GM12878 (cell line): Measurements from ENCODE around the gene TMEM63C. TPM values are rescaled to one million over a fixed set of nuclear protein-coding genes. Genes with fewer than 3 reads are reported as not detected.

Experiments
- ATAC-seq: fragments of 200-7000 bp; cut with Tn5 transposase; 3 replicates; pipeline ENCODE4 v1.9.1; 2020; ENCODE audit warnings: mild to moderate bottlenecking, moderate library complexity
- BruUV-seq: library from RNA; stranded (reverse); fragments of 400-500 nt; replicated peaks from 2 replicates; lab custom pipeline; 2021; lab: Mats Ljungman, UMichigan
- CTCF ChIA-PET: fragments of 300-600 bp; sonication (Branson Sonifier 250); formaldehyde crosslinking; extraction: SDS; loops from one replicate; lab custom pipeline; 2021; ENCODE audit warnings: inconsistent platforms; lab: Yijun Ruan, JAX
- POLR2A ChIA-PET: fragments of 350-600 bp; formaldehyde crosslinking; extraction: SDS; loops from one replicate; lab custom pipeline; 2021; ENCODE audit warnings: inconsistent platforms; lab: Charles Lee
- RAD21 ChIA-PET: fragments of 300-600 bp; sonication (Branson Sonifier 250); formaldehyde crosslinking; loops from one replicate; lab custom pipeline; 2023; ENCODE audit warnings: antibody characterized with exemption; ENCODE audit not compliant: unreplicated experiment; lab: Charles Lee
- SMC1A ChIA-PET: fragments of 300-600 bp; sonication (Branson Sonifier 250); formaldehyde crosslinking; loops from one replicate; lab custom pipeline; 2023; ENCODE audit not compliant: unreplicated experiment, uncharacterized antibody; lab: Charles Lee
- DNase-seq: peaks from one replicate; pipeline ENCODE4 v3.0.0-alpha.2; 2011; ENCODE audit warnings: low read depth, low spot score
- FAIRE-seq: peaks from 3 replicates; lab custom pipeline; 2011; peaks lifted over from hg19 to GRCh38; lab: Jason Lieb, UNC
- H2AFZ ChIP-seq: 2 replicates; pipeline ENCODE4 v1.6.0; 2011; ENCODE audit warnings: low read depth, low read length, control low read depth; ENCODE audit not compliant: control insufficient read depth
- H3K27ac ChIP-seq: 2 replicates; pipeline ENCODE4 v1.5.1; 2011; ENCODE audit warnings: control low read depth; ENCODE audit not compliant: control insufficient read depth, insufficient read depth
- H3K27me3 ChIP-seq, 2 experiments: replicated peaks in 1 of 2; 2 replicates each; pipeline versions ENCODE4 v1.6.0 to v1.6.1; 2011; ENCODE audit warnings: low read length in 1 of 2; ENCODE audit not compliant: control insufficient read depth in 2 of 2, insufficient read depth in 2 of 2
- H3K36me3 ChIP-seq, 2 experiments: 2 replicates each; pipeline ENCODE4 v1.5.1; 2011; ENCODE audit warnings: low read length in 1 of 2; ENCODE audit not compliant: control insufficient read depth in 2 of 2, insufficient read depth in 2 of 2
- H3K4me1 ChIP-seq: 2 replicates; pipeline ENCODE4 v1.6.1; 2011; ENCODE audit warnings: mild to moderate bottlenecking, low read length, moderate library complexity, mixed read lengths; ENCODE audit not compliant: control insufficient read depth, insufficient read depth
- H3K4me2 ChIP-seq: 2 replicates; pipeline ENCODE4 v1.6.0; 2011; ENCODE audit warnings: control low read depth; ENCODE audit not compliant: control insufficient read depth, insufficient read depth
- H3K4me3 ChIP-seq: fragments of 200-600 bp; sonication (generic); 2 replicates; pipeline ENCODE4 v1.5.1; 2016
- H3K79me2 ChIP-seq: 2 replicates; pipeline ENCODE4 v1.6.0; 2011; ENCODE audit warnings: low read length; ENCODE audit not compliant: control insufficient read depth, insufficient read depth
- H3K9ac ChIP-seq: 2 replicates; pipeline ENCODE4 v1.8.0; 2011; ENCODE audit warnings: low read length, control low read depth, mixed read lengths; ENCODE audit not compliant: control insufficient read depth, insufficient read depth
- H3K9me3 ChIP-seq: replicated peaks from 3 replicates; pipeline ENCODE4 v1.5.1; 2011; ENCODE audit warnings: mild to moderate bottlenecking, low read length; ENCODE audit not compliant: control insufficient read depth, insufficient read depth
- H4K20me1 ChIP-seq: 2 replicates; pipeline ENCODE4 v1.6.0; 2011; ENCODE audit not compliant: control insufficient read depth, insufficient read depth
- CEBPB ChIP-seq, 2 experiments: fragments of 150-350 bp in 1 of 2; IDR thresholded peaks; 2 replicates each; pipeline ENCODE4 v1.6.1; 2012 to 2014; ENCODE audit warnings: low read depth in 2 of 2, low read length in 2 of 2, borderline replicate concordance in 1 of 2, inconsistent platforms in 1 of 2
- FOXM1 ChIP-seq: IDR thresholded peaks from 2 replicates; pipeline ENCODE4 v1.6.1; 2012; ENCODE audit warnings: low read depth, mild to moderate bottlenecking, inconsistent platforms, low read length, moderate library complexity
- HDAC2 ChIP-seq: fragments of 200-600 bp; sonication (generic); IDR thresholded peaks from 2 replicates; pipeline ENCODE4 v1.6.1; 2017
- IKZF1 ChIP-seq: fragments of 450-650 bp; conservative IDR thresholded peaks from 2 replicates; pipeline ENCODE4 v1.6.1; 2017; ENCODE audit warnings: antibody characterized with exemption, mild to moderate bottlenecking
- IRF3 ChIP-seq: fragments of 450-650 bp; IDR thresholded peaks from 2 replicates; pipeline ENCODE4 v1.6.1; 2014; ENCODE audit warnings: mild to moderate bottlenecking
- KDM1A ChIP-seq: fragments of 200-600 bp; sonication (generic); IDR thresholded peaks from 2 replicates; pipeline ENCODE4 v1.6.1; 2016; ENCODE audit warnings: borderline replicate concordance
- LARP7 ChIP-seq: fragments of 450-650 bp; IDR thresholded peaks from 2 replicates; pipeline ENCODE4 v1.6.1; 2017; ENCODE audit warnings: mild to moderate bottlenecking
- MYC ChIP-seq: IDR thresholded peaks from 2 replicates; pipeline ENCODE4 v1.6.1; 2011; ENCODE audit warnings: mild to moderate bottlenecking, low read length, moderate library complexity, inconsistent platforms; ENCODE audit not compliant: insufficient read depth, insufficient replicate concordance, insufficient read length, severe bottlenecking
- NFYA ChIP-seq: IDR thresholded peaks from 2 replicates; pipeline ENCODE4 v1.6.1; 2011; ENCODE audit warnings: low read depth, mild to moderate bottlenecking, low read length, improper control_type of control experiment, borderline replicate concordance
- NFYB ChIP-seq: IDR thresholded peaks from 2 replicates; pipeline ENCODE4 v1.6.1; 2011; ENCODE audit warnings: low read depth, mild to moderate bottlenecking, low read length, improper control_type of control experiment, moderate library complexity; ENCODE audit not compliant: insufficient read depth
- POU2F2 ChIP-seq: IDR thresholded peaks from 3 replicates; pipeline ENCODE4 v1.6.1; 2011; ENCODE audit warnings: low read depth, mild to moderate bottlenecking, low read length, borderline replicate concordance
- SP1 ChIP-seq: IDR thresholded peaks from one replicate; pipeline ENCODE4 v1.6.1; 2011; ENCODE audit warnings: low read depth, low read length
- TBL1XR1 ChIP-seq: IDR thresholded peaks from 2 replicates; pipeline ENCODE4 v1.6.1; 2012; ENCODE audit warnings: low read depth, low read length, improper control_type of control experiment
- ZBTB33 ChIP-seq: fragments of 450-650 bp; IDR thresholded peaks from 2 replicates; pipeline ENCODE4 v1.6.1; 2017; ENCODE audit warnings: mild to moderate bottlenecking
- WGBS: methylation state at CpG from one replicate; pipeline ENCODE4 v1.1.6; 2016; ENCODE audit warnings: low lambda C conversion rate; ENCODE audit not compliant: insufficient replicate concordance, insufficient coverage; ENCODE audit errors: missing lambda C conversion rate; 5-methylcytosine and 5-hydroxymethylcytosine counted together
- in situ Hi-C: fragments of 300-500 bp; cut with MboI; formaldehyde crosslinking; loops from 9 replicates; pipeline ENCODE4 v1.14.3; 2018; ENCODE audit warnings: mixed read lengths
- intact Hi-C: fragments of 100-400 bp; cut with micrococcal nuclease; formaldehyde crosslinking; loops from one replicate; pipeline ENCODE4 v1.14.2; 2022; ENCODE audit not compliant: unreplicated experiment
- polyA plus RNA-seq, 11 experiments: library from polyadenylated mRNA; depleted of rRNA in 4 of 11; unstranded in 6 of 11; stranded (reverse) in 5 of 11; fragments of >200 nt; fragmentation: Nextera tagmentation in 4 of 11; fragmentation: Illumina TruSeq in 1 of 11; extraction: Ambion mirVana in 4 of 11; extraction: Trizol in 1 of 11; gene quantifications; 1 replicate in 1 of 11; 2 replicates in 10 of 11; pipeline versions ENCODE4 v1.2.1 to v1.2.3, GENCODE V29; 2011 to 2016; ENCODE audit warnings: inconsistent platforms in 2 of 11, missing spikeins in 2 of 11, low read depth in 1 of 11
- total RNA-seq, 4 experiments: library from RNA; depleted of rRNA in 3 of 4; stranded (reverse); fragments of >200 nt in 3 of 4; fragmentation: Illumina TruSeq in 1 of 4; extraction: Trizol in 1 of 4; gene quantifications; 2 replicates each; pipeline versions ENCODE4 v1.2.1 to v1.2.3, GENCODE V29; 2013 to 2021
- TF ChIP-seq, protein P1 (sequence below): fragments of 450-650 bp; IDR thresholded peaks from 2 replicates; pipeline ENCODE4 v1.6.1; 2016; ENCODE audit warnings: mild to moderate bottlenecking

The TMEM63C gene
- total and polyA plus RNA-seq, 10 of the 15 experiments (the other 5 are each of a cell fraction or from before 2014, with no cell fraction given) = 0.06 to 1.3 (median 0.39) TPM; not detected in 4

DNA sequence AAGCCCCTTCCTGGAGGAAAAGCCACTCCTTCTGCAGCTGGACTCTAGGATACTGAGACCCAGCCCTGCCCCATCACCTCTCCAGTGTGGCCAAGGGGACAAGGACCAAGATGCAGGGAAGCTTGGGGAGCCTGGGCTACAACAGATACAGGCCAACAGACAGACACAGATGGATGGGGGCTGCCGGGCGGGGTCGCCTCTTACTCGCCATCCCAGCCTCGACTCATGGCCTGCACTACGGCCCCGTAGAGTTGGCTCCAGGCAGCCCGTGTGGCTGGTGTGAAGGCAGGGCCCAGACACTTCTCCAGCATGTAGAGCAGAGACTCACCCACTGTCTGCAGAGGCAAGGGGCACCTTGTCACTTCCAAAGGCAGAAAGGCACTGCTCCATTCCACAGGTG is 84.7 kb downstream of the TMEM63C start:
- Histone ChIP-seq H2AFZ (no peak overlapping the region), H4K20me1 (no peaks in the 10 kb centered on the region), H3K4me1 (no peaks in the 10 kb centered on the region), H3K9me3 (no peaks in the 10 kb centered on the region), H3K9ac (no peak overlapping the region), H3K4me2 (no peak overlapping the region), H3K4me3 (no peak overlapping the region), H3K79me2 (no peaks in the 10 kb centered on the region), H3K36me3 (no peaks in the 10 kb centered on the region)
- FAIRE-seq (no peak), ATAC-seq (no peak)
- ChIA-PET CTCF (no interaction called here), SMC1A (no interaction called here), RAD21 (interaction anchor here (1.3 kb wide), 1 partner anchor 115 kb away, joined by 3 read pairs; no protein-coding TSS in a partner anchor), POLR2A (no interaction called here)
- in situ Hi-C loops = no loop called here
- no TSS peak for BruUV-seq
- 34% methylated on average over 8 of the region's 8 CpGs for WGBS
- TF ChIP-seq CEBPB (IDR thresholded peaks at IDR 0.05; ENCODE audit: borderline replicate concordance in 1 of 2, low read depth in 2 of 2, low read length in 2 of 2) (no peak), NFYB (no peak), HDAC2 (no peak), SP1 (no peak), FOXM1 (no peak), IRF3 (no peak), TBL1XR1 (no peak), POU2F2 (no peak), ZBTB33 (no peak), NFYA (no peak), MYC (no peak), LARP7 (no peak), IKZF1 (no peak), KDM1A (no peak)
- TF ChIP-seq, protein P1, sequence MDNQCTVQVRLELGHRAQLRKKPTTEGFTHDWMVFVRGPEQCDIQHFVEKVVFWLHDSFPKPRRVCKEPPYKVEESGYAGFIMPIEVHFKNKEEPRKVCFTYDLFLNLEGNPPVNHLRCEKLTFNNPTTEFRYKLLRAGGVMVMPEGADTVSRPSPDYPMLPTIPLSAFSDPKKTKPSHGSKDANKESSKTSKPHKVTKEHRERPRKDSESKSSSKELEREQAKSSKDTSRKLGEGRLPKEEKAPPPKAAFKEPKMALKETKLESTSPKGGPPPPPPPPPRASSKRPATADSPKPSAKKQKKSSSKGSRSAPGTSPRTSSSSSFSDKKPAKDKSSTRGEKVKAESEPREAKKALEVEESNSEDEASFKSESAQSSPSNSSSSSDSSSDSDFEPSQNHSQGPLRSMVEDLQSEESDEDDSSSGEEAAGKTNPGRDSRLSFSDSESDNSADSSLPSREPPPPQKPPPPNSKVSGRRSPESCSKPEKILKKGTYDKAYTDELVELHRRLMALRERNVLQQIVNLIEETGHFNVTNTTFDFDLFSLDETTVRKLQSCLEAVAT = no peak
- TF ChIP-seq, all 136 proteins: peak for 0
- Histone ChIP-seq H3K27me3 (peaks cover 0 to 10% of the 10 kb centered on the region in 2 experiments; a peak in 3 of 4 replicates), H3K27ac (no peak overlapping the region)
- intact Hi-C loops = no loop called here
- no peak for DNase-seq
